Stimulated activated CD8-positive, alpha-beta memory T cell treated with anti-CD3 and anti-CD28 coated beads, Interleukin-7, amount 100 ng/mL, for 24 hours (primary cell): ENCODE measurements around the gene MYZAP.
"Not testable (repeated sequence)": the region's sequence is repeated elsewhere in the genome, so short reads cannot be mapped to it uniquely, and the experiment has no call there.

Experiments
- DNase-seq: peaks from one replicate; pipeline ENCODE4 v3.0.0-alpha.2; 2020; ENCODE audit warnings: low read depth

The MYZAP gene

DNA sequence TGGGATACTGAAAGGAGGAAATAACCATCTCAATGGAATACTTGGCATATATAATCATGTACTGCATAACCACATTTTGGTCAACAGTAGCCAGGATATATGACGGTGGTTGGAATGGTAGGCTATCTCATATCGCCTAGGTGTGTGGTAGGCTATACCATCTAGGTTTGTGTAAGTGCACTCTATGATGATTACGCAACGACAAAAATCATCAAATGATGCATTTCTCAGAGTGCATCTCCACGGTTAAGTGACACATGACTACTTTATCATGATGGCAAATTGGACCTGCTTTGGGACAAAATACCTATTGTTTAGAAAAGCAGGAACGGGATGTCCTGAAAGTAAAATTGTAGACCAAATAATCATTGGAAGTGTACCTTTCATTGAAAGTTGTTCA lies 2.8 kb downstream of the MYZAP start:
- no peak for DNase-seq

GRCh38 chr15:57595011-57595866 lies 3.5 kb downstream of the MYZAP start:
- no peak for DNase-seq

- DNase-seq = no peak
Measured at GRCh38 chr15:57596301-57596855, 4.7 kb downstream of the MYZAP start.

DNA sequence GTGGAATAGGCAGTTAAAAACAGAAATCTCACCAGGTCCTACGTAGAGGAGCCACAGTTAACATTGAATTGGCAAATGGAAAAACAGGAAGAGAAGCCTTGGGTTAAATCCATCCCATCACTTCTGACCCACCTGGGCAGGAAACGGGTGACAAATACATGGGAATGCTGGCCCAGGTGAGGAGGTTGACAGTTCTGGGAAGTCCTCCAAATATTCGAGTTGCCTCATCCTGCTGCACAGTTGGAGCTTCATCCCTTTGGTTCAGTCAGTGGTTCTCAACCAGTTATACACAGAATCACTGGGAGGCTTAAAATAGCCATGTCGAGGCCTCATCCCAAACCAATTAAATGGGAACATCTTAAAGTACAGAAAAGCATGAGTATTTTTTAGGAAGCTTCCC lies 5.3 kb downstream of the MYZAP start:
- no peak for DNase-seq

DNA sequence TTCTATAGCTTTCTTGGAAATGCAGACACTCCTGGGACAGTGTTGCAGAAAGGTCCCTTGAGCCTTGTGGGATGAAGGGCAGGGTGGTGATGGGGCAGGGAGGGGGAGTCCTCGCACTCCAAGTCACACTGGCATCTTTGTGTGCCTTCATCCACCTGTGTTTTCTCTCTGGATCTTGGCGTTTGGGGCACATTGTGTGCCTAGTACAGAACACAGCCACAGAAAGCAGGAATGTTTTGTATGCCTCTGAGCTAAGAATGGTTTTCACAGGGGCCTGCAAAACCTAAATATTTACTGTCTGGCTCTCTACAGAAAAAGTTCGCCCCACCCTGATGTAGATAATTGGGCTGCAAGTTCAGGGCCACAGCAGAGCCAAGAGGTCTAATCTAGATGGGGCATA lies 5.7 kb downstream of the MYZAP start:
- no peak for DNase-seq

GRCh38 chr15:57598346-57598745 lies 6.6 kb downstream of the MYZAP start:
- no peak for DNase-seq

GRCh38 chr15:57599296-57599810 lies 7.6 kb downstream of the MYZAP start:
- DNase-seq = no peak

GRCh38 chr15:57600197-57600596 lies 8.5 kb downstream of the MYZAP start:
- DNase-seq = no peak

- no peak for DNase-seq
Measured at GRCh38 chr15:57604507-57604906, 12.8 kb downstream of the MYZAP start.

DNA sequence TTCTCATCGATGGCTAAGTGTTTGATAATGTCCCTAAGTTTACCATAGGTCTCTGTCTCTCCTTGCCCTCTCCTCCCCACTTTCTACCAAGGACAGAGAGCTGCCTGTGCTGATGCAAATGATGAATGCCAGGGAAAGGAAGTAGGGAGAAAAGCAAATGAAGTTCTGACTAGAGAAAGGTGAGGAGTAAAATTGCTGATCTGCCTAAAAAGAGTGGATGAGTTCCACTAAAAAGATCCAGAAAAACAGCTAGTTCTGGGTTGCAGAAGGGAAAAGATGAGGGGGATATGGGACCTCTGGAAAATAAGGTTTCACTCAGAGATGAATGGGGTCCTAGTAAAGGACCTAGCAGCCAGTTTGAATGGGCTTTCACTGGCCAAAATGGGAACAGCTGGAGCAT lies 13.8 kb downstream of the MYZAP start:
- no peak for DNase-seq

DNA sequence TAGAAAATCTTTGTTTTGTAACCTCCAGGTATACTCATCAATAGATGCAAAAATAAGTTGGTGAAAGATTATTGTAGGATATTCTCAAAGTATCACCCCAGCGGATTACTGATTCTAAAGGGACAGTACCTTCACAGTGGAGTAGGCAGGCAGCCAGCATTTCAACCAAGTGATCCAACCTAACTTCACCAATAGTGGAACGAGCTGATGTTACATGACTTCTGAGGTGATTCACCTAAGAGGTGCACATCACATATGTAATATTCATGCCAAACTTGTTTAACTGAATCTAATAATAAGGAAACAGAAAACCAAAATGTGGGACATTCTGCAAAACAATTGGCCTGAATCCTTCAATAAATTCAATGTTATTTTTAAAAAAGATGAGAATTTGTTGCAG lies 14.3 kb downstream of the MYZAP start:
- no peak for DNase-seq

GRCh38 chr15:57606816-57607215 lies 15.1 kb downstream of the MYZAP start:
- DNase-seq = no peak

- no peak for DNase-seq
Measured at GRCh38 chr15:57607570-57608000, 15.9 kb downstream of the MYZAP start.

- DNase-seq = no peak
Measured at GRCh38 chr15:57609805-57610529, 18.3 kb downstream of the MYZAP start.

DNA sequence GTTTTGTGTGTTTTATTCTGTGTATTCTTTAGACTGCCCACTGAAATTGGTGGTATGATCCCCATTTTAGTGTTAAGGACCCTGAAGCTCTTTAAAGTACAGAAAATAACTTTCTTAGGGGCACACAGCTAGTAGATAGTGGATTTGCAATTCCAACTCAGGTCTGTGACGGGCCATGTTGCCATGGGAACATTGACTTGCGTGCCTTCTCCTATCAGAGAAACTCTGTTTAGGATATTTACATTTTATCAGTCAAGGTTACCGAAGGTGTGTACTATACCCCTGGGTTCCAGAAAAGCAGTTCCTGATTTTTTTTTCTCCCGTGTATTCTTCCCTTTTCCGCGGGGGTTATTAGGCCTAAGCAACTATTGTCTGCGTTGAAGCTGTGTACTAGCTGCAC lies 19.4 kb downstream of the MYZAP start:
- DNase-seq = no peak

DNA sequence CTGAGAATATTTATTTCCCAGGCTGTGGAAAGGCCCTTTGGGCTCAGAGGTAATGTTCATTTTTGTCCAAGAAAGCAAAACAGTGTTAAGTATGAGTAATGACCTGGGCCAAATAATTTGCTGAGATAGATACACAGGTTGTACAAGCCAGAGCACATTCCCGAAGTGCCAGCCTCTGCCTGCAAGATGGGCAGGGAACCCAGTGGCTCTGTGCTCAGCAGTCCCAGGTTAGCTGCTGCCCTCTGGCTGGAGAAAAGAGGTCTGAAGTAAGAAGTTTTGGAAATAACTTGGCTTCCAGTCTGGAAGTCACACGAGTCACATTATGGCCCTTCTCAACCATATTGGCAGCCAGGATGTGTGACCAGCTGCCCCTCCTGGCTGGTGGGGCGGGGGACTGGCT lies 20.2 kb downstream of the MYZAP start:
- DNase-seq = no peak

DNA sequence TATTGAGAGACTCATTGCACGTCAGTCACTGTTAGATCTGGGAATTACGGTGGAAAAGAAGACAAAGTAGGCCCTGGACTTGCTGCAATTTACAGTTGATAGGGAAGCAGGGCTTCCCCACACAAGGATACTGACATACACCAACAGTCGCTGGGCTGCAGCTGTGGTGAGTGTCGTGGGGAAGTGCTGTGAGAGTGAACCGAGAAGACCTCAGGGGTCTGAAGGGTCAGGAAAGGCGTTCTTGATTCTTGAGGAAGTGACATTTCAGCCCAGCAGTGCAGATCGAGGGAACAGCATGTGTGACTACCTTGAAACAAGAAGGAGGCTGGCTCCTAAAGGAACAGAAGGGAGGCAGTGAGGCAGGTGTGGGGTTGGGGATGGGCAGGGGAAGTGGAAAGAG lies 22.5 kb downstream of the MYZAP start:
- no peak for DNase-seq

DNA sequence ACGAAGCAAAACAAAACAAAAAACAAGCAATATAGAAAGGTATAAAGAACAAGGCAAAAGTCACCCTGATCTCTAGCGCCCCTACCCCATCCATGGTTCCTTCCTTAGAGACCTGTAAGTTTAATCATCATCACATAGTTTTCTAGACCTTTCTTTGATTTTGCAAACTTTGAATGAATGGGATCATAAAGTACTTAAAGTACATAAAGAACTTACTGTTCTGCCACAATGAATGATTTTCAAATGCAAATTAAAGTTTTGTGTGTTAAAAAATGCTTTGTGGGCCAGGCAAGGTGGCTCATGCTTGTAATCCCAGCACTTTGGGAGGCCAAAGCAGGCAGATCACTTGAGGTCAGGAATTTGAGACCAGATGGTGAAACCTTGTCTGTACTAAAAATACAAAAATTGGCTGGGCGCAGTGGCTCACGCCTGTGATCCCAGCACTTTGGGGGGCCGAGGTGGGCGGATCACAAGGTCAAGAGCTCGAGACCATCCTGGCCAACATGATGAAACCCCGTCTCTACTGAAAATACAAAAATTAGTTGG lies 24.3 kb downstream of the MYZAP start:
- DNase-seq = not testable (repeated sequence)

GRCh38 chr15:57618325-57618724 lies 26.6 kb downstream of the MYZAP start:
- no peak for DNase-seq

DNA sequence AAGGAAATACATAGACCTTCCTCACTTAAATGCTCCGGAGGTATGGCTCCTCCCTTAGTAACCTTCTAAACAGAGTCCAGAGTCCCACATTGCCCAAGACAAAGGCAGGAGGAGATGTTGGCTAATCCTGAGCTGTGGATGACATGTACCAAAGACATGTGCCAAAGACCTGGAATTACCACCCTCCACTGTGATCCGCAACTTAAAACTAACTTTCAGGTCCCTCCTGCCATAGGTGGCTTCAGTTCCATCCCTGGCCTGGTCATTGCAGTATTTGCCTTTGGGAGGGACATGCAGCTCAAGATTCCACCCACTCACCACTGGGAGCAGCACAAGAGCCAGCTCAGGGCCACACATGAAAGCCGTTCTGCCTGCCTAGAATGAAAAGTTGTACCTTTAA lies 28.0 kb downstream of the MYZAP start:
- no peak for DNase-seq

DNA sequence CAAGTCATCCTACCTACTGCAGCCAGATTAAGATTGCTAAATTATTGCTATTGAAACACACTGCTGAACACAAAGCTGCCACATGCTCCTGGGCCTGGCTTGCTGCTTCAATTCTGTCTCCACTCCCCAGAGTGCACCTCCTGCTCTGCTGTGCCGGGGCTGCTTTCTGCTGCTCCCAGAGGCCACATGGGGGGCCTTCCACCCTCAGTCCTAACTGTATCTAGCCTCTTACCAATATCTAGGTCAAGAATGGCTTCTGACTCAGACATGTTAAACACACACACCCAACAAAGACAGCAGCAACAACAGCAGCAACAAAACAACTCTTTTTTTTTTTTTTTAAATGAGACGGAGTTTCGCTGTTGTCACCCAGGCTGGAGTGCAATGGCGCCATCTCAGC lies 33.0 kb downstream of the MYZAP start:
- no peak for DNase-seq

GRCh38 chr15:57625703-57626448 lies 34.2 kb downstream of the MYZAP start:
- no peak for DNase-seq
